Stomach (tissue), 19 donors: Measurements from ENCODE around the gene TCTN3. TPM values are rescaled to one million over a fixed set of nuclear protein-coding genes. Genes with fewer than 3 reads are reported as not detected.
A peak's percentile ranks its signal among the peaks of the same experiment; 100 is the strongest.

Source experiments
- DNase-seq, 2 donors: peaks; one replicate each; pipeline versions ENCODE4 v3.0.0 to v3.0.0-alpha.2; 2013 to 2019
- H3K27ac ChIP-seq, 5 donors: fragments of 200-600 bp in 4 of 5; sonication (generic) in 4 of 5; one replicate each; pipeline ENCODE4 v1.5.1; 2013 to 2019; ENCODE audit warnings: mild to moderate bottlenecking in 1 of 5, moderate library complexity in 1 of 5
- H3K27me3 ChIP-seq, 3 donors: fragments of 200-600 bp; sonication (generic); one replicate each; pipeline ENCODE4 v1.5.1; 2017 to 2019; ENCODE audit warnings: mixed run types in 1 of 3
- H3K36me3 ChIP-seq, 4 donors: fragments of 200-600 bp; sonication (generic); 1 replicate in 3 of 4; 2 replicates in 1 of 4; pipeline ENCODE4 v1.5.1; 2016 to 2019
- H3K4me1 ChIP-seq, 4 donors: fragments of 200-600 bp; sonication (generic); one replicate each; pipeline ENCODE4 v1.5.1; 2016 to 2019
- H3K4me3 ChIP-seq, 4 donors: fragments of 200-600 bp; sonication (generic) in 3 of 4; one replicate each; pipeline ENCODE4 v1.5.1; 2016 to 2019; ENCODE audit warnings: mild to moderate bottlenecking in 1 of 4
- H3K9me3 ChIP-seq, 4 donors: fragments of 200-600 bp; sonication (generic); one replicate each; pipeline ENCODE4 v1.5.1; 2016 to 2019
- EP300 ChIP-seq: sonication (generic); formaldehyde crosslinking; IDR thresholded peaks from one replicate; pipeline ENCODE4 v1.6.1; 2017; ENCODE audit warnings: antibody characterized with exemption
- POLR2A ChIP-seq, 4 donors: fragments of 450-650 bp; IDR thresholded peaks; one replicate each; pipeline ENCODE4 v1.6.1; 2016; ENCODE audit warnings: antibody characterized with exemption in 4 of 4, control low read depth in 2 of 4, mild to moderate bottlenecking in 1 of 4, moderate library complexity in 1 of 4
- POLR2AphosphoS5 ChIP-seq, 3 donors: sonication (generic); formaldehyde crosslinking; IDR thresholded peaks; one replicate each; pipeline ENCODE4 v1.6.1; 2016; ENCODE audit warnings: antibody characterized with exemption in 3 of 3
- WGBS, 5 donors: extraction: QIAGEN DNeasy Blood & Tissue Kit in 3 of 5; methylation state at CpG; one replicate each; pipeline versions ENCODE4 v1.1.5 to v1.1.7; 2013 to 2018; 5-methylcytosine and 5-hydroxymethylcytosine counted together
- intact Hi-C: fragments of 100-400 bp; cut with DNase I; formaldehyde crosslinking; loops from one replicate; pipeline ENCODE4 v1.15.1; 2023; ENCODE audit warnings: low total_unique reads
- long read RNA-seq, 10 donors: transcript quantifications; one replicate each; lab custom pipeline, GENCODE V29; 2026
- polyA plus RNA-seq, 3 donors: library from polyadenylated mRNA; stranded (reverse); fragments of 200-250 nt; gene quantifications; one replicate each; pipeline ENCODE4 v1.2.3, GENCODE V29; 2013
- total RNA-seq, 5 donors: library from RNA; depleted of rRNA; stranded (reverse); fragments of >200 nt; gene quantifications; one replicate each; pipeline versions ENCODE4 v1.1.0 to v1.2.3, GENCODE V29; 2014 to 2016
- TF ChIP-seq, protein P1 (sequence below), 7 experiments: fragments of 450-650 bp in 4 of 7; fragments of 200-600 bp in 3 of 7; sonication (generic) in 3 of 7; IDR thresholded peaks; one replicate each; pipeline ENCODE4 v1.5.1; 2016 to 2019; ENCODE audit warnings: antibody characterized with exemption in 7 of 7, control low read depth in 2 of 7, mild to moderate bottlenecking in 1 of 7
- donor health status: healthy with polysubstance abuse.
- donor health status: Bipolar disorder and iron deficiency.
- donor health status: healthy.

Gene TCTN3, protein sequence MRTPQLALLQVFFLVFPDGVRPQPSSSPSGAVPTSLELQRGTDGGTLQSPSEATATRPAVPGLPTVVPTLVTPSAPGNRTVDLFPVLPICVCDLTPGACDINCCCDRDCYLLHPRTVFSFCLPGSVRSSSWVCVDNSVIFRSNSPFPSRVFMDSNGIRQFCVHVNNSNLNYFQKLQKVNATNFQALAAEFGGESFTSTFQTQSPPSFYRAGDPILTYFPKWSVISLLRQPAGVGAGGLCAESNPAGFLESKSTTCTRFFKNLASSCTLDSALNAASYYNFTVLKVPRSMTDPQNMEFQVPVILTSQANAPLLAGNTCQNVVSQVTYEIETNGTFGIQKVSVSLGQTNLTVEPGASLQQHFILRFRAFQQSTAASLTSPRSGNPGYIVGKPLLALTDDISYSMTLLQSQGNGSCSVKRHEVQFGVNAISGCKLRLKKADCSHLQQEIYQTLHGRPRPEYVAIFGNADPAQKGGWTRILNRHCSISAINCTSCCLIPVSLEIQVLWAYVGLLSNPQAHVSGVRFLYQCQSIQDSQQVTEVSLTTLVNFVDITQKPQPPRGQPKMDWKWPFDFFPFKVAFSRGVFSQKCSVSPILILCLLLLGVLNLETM
- 10 to 100 TPM in 2 of 5 donors, 1 to 10 TPM in 3; 1.2 to 31.6 (median 9.3) TPM for total RNA-seq
- polyA plus RNA-seq = 10 to 100 TPM in 2 of 3 donors, 1 to 10 TPM in 1; 8.6 to 12.1 (median 10.1) TPM
- long read RNA-seq, donor 1, transcript TCTN3-207 (14 exons, 2,739 nt) = major isoform, 6 of 7 reads
- long read RNA-seq, donor 1, partial matches to known transcripts = 0 of 7 reads
- long read RNA-seq, donor 1, other reads (novel, unspliced or antisense) = 0 of 7 reads
- long read RNA-seq, donor 2, transcript TCTN3-207 (14 exons, 2,739 nt) = major isoform, 11 of 11 reads
- long read RNA-seq, donor 2, partial matches to known transcripts = 0 of 11 reads
- long read RNA-seq, donor 2, other reads (novel, unspliced or antisense) = 0 of 11 reads
- long read RNA-seq, donor 3, partial matches to known transcripts = 0 of 4 reads
- long read RNA-seq, donor 3, other reads (novel, unspliced or antisense) = 0 of 4 reads
- long read RNA-seq, donor 4 = 0 reads
- long read RNA-seq, donor 5, transcript TCTN3-207 (14 exons, 2,739 nt) = major isoform, 10 of 12 reads
- long read RNA-seq, donor 5, partial matches to known transcripts = 0 of 12 reads
- long read RNA-seq, donor 5, other reads (novel, unspliced or antisense) = 0 of 12 reads
- long read RNA-seq, donor 6, transcript TCTN3-207 (14 exons, 2,739 nt) = major isoform, 13 of 30 reads
- long read RNA-seq, donor 6, partial matches to known transcripts = 15 of 30 reads
- long read RNA-seq, donor 6, other reads (novel, unspliced or antisense) = 0 of 30 reads
- long read RNA-seq, donor 7, transcript TCTN3-207 (14 exons, 2,739 nt) = major isoform, 10 of 10 reads
- long read RNA-seq, donor 7, partial matches to known transcripts = 0 of 10 reads
- long read RNA-seq, donor 7, other reads (novel, unspliced or antisense) = 0 of 10 reads
- long read RNA-seq, donor 8, transcript TCTN3-207 (14 exons, 2,739 nt) = major isoform, 11 of 16 reads
- long read RNA-seq, donor 8, partial matches to known transcripts = 5 of 16 reads
- long read RNA-seq, donor 8, other reads (novel, unspliced or antisense) = 0 of 16 reads
- long read RNA-seq, donor 9, transcript TCTN3-207 (14 exons, 2,739 nt) = major isoform, 5 of 11 reads
- long read RNA-seq, donor 9, partial matches to known transcripts = 5 of 11 reads
- long read RNA-seq, donor 9, other reads (novel, unspliced or antisense) = 0 of 11 reads
- long read RNA-seq, donor 10, partial matches to known transcripts = 0 of 4 reads
- long read RNA-seq, donor 10, other reads (novel, unspliced or antisense) = 0 of 4 reads

DNA sequence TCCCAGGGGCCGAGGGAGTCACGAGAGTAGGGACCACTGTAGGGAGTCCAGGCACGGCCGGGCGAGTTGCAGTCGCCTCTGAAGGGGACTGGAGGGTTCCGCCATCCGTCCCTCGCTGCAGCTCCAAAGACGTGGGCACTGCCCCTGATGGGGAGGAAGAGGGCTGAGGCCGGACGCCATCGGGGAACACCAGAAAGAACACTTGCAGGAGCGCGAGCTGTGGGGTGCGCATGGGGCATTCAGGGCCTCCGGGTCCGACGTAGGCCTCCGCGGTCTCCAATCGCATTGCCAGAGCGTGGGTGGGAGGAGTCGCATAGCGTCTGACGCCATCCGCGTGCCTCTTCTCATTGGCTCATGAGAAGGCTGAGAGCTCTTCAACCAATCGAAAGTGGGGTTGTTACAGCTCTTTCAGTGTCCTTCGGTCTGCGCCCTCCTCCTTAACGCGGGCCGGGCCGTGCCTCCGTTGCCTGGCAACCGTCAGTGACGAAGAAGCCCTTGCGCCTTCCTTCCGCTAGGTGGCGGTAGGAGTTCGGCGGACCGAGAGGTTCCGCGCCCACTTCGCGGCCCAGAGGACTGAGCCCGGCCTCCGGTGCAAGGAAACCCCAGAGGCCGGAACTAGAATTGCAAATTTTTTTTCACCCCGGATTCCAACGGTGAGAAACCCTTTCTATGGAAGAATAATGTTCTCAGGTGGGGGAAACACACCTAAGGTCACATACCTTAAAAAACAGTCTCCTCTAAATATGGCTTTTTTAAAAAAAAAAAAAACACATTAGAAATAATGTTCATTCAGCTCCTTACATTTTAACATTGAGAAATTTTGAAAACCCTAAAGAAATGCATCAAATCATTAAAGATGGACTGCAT, at the start of gene TCTN3:
TCTN3 (minus strand) TSS at position 260 of the 867 bp plus-strand sequence; CDS start at position 232, 28 bp downstream.
- Histone ChIP-seq H3K27ac (peak within 1 kb of the TSS; percentile 83 to 88 (median 85)), H3K36me3 (peaks cover 8 to 32% (median 22%) of the 10 kb centered on the region in 4 donors), H3K9me3 (no peaks in the 10 kb centered on the region), H3K4me3 (peak within 1 kb of the TSS; percentile 77 to 87 (median 82)), H3K4me1 (peaks cover 7 to 34% (median 28%) of the 10 kb centered on the region in 4 donors), H3K27me3 (no peaks in the 10 kb centered on the region)
- peak; percentile 97 to 100 for DNase-seq
- intact Hi-C loops = loop anchor here (5.0 kb wide), 1 partner anchor 148 kb away; no protein-coding TSS in a partner anchor
- TF ChIP-seq, protein P1, sequence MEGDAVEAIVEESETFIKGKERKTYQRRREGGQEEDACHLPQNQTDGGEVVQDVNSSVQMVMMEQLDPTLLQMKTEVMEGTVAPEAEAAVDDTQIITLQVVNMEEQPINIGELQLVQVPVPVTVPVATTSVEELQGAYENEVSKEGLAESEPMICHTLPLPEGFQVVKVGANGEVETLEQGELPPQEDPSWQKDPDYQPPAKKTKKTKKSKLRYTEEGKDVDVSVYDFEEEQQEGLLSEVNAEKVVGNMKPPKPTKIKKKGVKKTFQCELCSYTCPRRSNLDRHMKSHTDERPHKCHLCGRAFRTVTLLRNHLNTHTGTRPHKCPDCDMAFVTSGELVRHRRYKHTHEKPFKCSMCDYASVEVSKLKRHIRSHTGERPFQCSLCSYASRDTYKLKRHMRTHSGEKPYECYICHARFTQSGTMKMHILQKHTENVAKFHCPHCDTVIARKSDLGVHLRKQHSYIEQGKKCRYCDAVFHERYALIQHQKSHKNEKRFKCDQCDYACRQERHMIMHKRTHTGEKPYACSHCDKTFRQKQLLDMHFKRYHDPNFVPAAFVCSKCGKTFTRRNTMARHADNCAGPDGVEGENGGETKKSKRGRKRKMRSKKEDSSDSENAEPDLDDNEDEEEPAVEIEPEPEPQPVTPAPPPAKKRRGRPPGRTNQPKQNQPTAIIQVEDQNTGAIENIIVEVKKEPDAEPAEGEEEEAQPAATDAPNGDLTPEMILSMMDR (IDR thresholded peaks at IDR 0.05) = peak in 6 of 7 experiments; percentile 93 to 100 (median 99)
- no peak for TF ChIP-seq EP300
- TF ChIP-seq POLR2AphosphoS5 (IDR thresholded peaks at IDR 0.05) = peak; percentile 70 to 82 (median 78)
- TF ChIP-seq POLR2A (IDR thresholded peaks at IDR 0.05) = peak in 2 of 4 donors; percentile 39 to 83
- WGBS, 5 donors = 0 to 1% (median 0%) methylated on average over 39 to 53 of the region's 53 CpGs

DNA sequence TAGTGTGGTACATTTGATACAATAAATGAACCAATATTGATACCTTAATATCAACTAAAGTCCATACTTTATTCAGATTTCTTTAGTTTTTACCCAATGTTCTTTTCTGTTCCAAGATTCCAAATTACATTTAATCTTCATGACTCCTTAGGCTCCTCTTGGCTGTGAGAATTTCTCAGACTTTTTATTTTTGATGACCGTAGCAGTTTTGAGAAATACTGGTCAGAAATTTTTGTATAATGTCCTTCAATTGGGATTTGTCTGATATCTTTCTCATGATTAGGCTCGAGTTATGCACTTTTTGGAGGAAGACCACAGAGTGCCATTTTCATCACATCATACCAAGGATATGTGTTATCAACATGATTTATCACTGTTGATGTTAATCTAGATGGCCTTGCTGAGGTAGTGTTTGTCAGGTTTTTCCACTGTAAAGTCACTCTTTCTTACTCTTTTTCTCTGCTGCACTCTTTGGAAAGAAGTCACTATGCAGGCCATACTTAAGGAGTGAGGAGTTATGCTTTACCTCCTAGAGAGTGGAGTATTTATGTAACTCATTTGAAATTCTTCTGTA, 49.3 kb upstream of the TCTN3 start:
- 71 to 86% (median 80%) methylated on average over 2 of the region's 2 CpGs for WGBS, 5 donors

More for the DNA sequence above, 49.3 kb upstream of the TCTN3 start:
- no peak for DNase-seq
- intact Hi-C loops = no loop called here
- Histone ChIP-seq H3K4me3 (no peak overlapping the region), H3K4me1 (peaks cover 10 to 29% (median 19%) of the 10 kb centered on the region in 4 donors), H3K27ac (peak overlapping the region in 3 of 5 donors; percentile 75 to 81 (median 80)), H3K27me3 (no peaks in the 10 kb centered on the region), H3K36me3 (no peaks in the 10 kb centered on the region), H3K9me3 (no peaks in the 10 kb centered on the region)
- TF ChIP-seq POLR2A (IDR thresholded peaks at IDR 0.05) = no peak
- TF ChIP-seq, protein P1 (IDR thresholded peaks at IDR 0.05) = no peak
